T47D (cell line): ENCODE data around the gene CAMSAP1.

Source experiments
- DNase-seq, 2 experiments: peaks; one replicate each; pipeline versions ENCODE4 v3.0.0 to v3.0.0-alpha.2; 2011 to 2012; ENCODE audit warnings: low read depth in 1 of 2, low spot score in 1 of 2
- JUND ChIP-seq: IDR thresholded peaks from 2 replicates; pipeline ENCODE4 v1.6.1; 2012; ENCODE audit warnings: low read depth
- in situ Hi-C: cut with HindIII; loops from 2 replicates; pipeline ENCODE4 v1.10.0; 2016; ENCODE audit warnings: low sequenced_read_pairs, low pct_unique_long_range_greater_than_20kb

The CAMSAP1 gene

DNA sequence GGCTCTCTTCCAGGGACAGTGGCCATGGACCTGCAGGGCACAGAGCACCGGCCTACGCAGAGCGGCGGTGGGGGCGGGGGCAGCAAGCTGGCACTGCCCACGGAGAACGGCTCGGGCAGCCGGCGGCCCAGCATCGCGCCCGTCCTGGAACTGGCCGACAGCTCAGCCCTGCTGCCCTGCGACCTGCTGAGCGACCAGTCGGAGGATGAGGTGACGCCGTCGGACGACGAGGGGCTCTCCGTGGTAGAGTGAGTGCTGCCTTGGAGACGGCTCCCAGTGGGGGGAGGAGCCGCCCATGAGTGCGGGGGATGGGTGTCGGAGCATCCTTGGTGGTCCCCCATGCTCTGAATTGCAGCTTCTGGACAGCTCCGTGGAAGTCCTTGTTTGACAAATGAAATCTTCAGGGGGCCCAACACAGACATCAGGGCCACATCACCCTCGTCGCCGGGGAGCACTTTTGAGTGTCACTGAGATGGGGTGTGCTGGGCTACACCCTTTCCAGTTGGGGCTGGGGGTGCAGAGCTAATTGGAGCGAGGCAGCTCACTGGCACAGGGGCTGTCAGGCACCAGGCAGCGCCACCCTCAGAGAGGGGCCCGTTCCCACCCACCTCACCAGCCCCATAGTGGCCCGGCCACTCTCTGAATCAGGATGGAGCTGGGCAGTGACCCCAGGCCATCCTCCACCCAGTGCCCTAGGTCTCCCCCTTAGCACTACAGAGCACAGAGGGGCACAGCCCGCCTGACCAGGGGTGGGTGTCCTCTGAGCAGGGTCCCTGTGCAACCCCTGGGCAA, 134.4 kb downstream of the CAMSAP1 start:
- DNase-seq, result no peak
- TF ChIP-seq JUND, result no peak
- in situ Hi-C loops, result no loop called here

DNA sequence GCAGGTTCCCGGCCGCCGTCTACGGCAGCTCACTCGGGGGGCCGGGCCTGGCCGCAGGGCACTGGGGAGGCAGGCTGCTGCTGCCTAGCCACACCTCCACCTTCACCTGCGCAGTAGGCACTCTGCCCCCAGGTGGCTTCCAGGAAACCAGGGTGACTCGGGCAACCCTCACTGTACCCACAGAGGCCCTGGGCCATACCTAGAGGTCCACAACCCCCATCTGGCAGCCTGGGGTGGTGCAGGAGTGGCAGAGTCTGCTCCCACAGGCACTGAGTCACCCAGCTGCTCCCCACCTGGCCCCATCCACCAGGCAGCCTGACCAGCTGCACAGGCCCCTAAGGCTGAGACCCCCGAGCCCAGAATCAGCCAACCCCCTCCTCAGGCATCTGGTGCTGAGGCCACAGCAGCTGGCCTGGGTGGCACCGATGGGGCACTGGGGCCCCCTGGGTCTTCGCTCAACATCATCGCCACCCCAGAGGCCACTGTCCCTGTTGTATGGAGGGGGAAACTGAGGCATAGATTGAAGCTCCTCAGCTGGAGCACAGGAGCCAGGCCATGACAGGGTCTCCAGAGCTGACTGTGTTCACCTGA, 135.2 kb downstream of the CAMSAP1 start:
- no peak for TF ChIP-seq JUND
- in situ Hi-C loops, result no loop called here
- DNase-seq, result peak in 1 of 2 experiments; percentile 60

DNA sequence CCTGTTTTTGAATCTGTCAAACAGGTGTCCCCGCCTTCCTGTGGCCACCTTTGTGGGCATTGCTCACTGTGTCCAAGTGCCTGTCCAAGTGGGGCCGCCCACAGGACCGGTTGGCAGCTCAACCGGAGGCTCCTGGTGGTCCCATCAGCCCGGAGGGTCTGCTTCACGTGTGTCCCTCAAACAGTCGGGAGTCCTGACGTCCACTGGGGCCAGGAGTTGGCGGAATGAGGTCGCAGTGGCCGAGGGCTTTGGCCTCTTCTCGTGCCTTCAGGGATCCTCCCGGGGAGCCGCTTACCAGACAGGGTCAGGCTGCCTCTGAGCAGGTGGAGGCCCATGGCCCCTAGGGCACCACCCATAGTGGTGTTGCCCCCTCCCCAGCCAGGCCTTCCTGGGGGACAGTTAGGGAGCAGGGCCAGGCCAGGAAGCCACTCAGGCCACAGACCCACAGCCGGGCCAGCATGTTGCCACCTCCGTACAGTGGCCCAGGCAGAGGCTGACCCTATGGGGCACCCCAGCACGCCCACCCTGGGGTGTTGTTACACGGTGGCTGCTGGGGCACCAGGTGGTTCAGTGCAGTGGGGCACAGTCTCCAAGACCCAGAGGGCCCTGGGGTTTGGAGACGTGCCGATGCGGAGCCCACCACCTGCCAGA, 135.8 kb downstream of the CAMSAP1 start:
- in situ Hi-C loops, result no loop called here
- TF ChIP-seq JUND, result no peak
- DNase-seq, result no peak

DNA sequence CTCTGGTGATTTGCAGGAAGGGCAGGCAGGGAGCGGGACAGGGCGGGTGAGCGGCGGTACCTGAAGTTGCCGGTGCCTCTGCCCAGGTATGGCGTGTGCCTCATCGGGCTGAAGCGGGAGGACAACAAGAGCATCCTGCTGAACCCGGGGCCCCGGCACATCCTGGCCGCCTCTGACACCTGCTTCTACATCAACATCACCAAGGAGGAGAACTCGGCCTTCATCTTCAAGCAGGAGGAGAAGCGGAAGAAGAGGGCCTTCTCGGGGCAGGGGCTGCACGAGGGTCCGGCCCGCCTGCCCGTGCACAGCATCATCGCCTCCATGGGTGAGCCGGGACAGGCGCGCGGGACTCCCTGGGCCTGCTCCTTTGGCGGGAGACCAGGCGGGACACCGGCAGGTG, 136.6 kb downstream of the CAMSAP1 start:
- TF ChIP-seq JUND, result no peak
- no peak for DNase-seq
- in situ Hi-C loops, result no loop called here

DNA sequence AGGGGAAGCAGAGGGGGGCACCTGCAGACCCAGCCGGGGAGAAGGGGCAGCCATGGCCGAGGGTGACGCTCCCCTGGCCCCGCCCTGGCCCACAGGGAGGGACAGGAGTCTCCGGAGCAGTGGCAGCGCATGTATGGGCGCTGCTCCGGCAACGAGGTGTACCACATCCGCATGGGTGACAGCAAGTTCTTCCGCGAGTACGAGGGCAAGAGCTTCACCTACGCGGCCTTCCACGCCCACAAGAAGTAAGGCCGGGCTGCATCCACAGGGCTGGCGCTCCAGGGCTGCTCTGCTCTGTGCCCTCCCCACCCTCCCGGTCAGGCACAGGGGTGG, 137.2 kb downstream of the CAMSAP1 start:
- TF ChIP-seq JUND, result no peak
- in situ Hi-C loops, result no loop called here
- DNase-seq, result no peak

DNA sequence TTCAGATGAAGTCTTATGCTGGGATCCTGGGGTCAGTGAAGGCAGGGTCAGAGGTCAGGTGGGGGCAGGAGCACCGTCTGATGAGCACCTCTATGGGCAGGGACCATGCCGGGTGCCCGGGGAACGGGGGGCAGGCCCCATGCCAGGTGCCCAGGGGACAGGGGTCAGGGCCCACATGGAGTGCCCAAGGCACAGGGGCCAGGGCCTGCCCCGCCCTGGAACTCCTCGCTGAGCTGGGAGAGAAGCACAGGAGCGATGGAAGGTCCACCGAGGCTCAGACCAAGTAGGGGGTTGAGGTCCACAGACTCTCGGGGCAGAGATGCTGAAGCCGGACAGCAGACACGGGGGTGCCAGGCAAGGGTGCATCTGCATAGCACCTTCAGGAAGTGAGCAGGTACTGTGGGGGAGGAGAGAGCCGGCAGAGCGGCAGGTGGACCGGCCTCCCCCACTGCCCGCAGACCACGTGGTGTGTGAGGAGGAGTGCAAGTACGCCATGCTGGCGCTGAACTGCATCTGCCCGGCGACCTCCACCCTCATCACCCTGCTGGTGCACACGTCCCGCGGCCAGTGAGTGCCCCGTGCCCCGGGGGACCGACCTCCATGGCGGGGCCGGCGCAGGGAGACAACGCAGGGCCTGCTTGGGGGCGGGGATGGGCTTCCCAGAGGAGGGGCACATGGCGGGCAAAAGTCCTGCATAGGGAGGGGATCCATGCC, 137.7 kb downstream of the CAMSAP1 start:
- no peak for TF ChIP-seq JUND
- no peak for DNase-seq
- in situ Hi-C loops, result no loop called here

DNA sequence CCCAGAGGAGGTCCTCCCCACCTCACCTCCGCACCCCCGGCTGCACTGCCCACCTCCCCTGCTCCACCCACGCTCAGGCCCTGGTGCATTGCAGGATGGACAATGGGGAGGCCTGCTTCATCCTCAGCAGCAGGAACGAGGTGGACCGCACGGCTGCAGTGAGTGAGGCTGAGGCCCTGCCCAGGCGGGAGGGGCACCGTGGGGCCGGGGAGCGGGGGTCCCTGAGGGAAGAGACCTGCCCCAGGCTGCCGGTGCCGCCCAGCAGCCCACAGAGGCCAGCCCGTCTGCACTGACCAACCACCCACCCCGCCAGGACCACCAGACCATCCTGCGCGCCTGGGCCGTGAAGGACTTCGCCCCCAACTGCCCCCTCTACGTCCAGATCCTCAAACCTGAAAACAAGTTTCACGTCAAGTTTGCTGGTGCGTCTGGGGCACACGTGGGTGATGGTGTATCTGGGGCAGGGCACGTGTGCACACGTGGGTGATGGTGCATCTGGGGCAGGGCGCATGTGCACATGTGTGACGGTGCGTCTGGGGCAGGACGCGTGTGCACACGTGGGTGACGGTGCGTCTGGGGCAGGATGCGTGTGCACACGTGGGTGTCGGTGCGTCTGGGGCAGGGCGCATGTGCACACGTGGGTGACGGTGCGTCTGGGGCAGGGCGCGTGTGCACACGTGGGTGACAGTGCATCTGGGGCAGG, 138.7 kb downstream of the CAMSAP1 start:
- in situ Hi-C loops, result no loop called here
- DNase-seq, result no peak
- TF ChIP-seq JUND, result no peak

DNA sequence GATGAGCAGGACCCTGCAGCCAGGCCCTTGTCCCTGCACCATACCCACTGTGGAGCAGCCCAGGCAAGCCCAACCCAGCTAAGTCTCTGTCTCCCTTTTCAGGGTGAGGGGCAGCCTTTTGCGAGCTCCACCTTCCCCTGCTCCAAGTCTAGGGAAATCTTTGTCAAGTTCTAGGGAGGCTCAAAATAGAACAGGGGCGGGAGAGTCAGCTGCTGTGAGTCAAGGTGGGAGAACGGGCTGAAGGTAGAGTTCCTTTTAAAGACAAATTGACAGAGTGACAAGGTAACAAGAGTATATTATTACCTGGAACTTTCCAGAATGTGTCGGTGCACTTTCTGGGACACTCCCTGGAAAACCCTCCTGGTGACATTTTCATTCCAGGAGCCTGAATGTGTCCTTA, 140.6 kb downstream of the CAMSAP1 start:
- in situ Hi-C loops, result no loop called here
- TF ChIP-seq JUND, result no peak
- no peak for DNase-seq

DNA sequence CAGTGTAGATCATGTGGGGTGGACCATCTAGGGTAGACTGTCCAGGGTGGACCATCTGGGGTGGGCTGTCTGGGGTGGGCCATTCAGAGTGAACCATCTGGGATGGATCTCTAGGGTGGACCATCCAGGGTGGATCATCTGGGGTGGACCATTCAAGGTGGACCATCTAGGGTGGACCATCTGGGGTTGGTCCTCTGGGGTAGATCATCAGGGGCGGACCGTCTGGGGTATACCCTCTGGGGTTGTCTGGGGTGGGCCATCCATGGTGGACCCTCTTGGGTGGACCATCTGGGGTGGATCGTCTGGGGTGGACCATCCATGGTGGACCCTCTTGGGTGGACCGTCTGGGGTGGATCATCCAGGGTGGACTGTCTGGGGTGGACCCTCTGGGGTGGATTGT, 141.1 kb downstream of the CAMSAP1 start:
- no peak for TF ChIP-seq JUND
- in situ Hi-C loops, result no loop called here
- DNase-seq, result peak in 1 of 2 experiments; percentile 16

DNA sequence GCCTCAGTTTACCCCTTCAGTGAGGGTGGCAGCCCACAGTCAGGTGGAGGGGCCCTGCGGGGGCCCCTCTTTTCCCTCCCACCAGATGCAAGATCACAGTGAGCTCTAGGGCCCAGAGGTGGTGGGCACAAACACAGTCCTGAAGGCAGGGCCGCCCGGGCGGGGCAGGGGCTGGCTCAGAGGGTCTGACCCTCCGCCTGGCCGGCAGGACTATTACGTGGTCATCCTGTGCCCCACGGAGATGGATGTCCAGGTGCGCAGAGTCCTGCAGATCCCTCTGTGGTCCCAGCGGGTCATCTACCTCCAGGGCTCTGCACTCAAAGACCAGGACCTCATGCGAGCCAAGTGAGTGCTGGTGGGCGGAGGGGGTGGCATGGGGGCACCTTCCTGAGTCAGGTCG, 141.9 kb downstream of the CAMSAP1 start:
- TF ChIP-seq JUND, result no peak
- DNase-seq, result no peak
- in situ Hi-C loops, result no loop called here

DNA sequence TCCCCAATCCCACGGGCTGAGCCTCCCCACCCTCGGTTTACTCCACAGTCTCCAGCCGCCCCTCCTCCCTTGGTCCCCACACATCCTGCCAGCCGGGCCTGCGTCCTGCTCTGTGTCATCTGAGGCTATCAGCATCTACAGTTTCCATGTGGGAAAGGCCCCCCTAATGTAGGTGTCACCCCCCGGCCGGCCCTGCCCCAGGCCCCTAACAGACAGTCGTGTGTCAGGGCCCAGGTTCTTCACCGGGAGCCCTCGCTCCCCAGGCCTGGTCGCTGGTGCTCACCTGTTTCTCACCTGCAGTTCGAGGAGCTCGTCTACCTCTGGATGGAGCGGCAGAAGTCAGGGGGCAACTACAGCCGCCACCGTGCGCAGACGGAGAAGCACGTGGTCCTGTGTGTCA, 142.6 kb downstream of the CAMSAP1 start:
- TF ChIP-seq JUND, result no peak
- in situ Hi-C loops, result no loop called here
- no peak for DNase-seq

DNA sequence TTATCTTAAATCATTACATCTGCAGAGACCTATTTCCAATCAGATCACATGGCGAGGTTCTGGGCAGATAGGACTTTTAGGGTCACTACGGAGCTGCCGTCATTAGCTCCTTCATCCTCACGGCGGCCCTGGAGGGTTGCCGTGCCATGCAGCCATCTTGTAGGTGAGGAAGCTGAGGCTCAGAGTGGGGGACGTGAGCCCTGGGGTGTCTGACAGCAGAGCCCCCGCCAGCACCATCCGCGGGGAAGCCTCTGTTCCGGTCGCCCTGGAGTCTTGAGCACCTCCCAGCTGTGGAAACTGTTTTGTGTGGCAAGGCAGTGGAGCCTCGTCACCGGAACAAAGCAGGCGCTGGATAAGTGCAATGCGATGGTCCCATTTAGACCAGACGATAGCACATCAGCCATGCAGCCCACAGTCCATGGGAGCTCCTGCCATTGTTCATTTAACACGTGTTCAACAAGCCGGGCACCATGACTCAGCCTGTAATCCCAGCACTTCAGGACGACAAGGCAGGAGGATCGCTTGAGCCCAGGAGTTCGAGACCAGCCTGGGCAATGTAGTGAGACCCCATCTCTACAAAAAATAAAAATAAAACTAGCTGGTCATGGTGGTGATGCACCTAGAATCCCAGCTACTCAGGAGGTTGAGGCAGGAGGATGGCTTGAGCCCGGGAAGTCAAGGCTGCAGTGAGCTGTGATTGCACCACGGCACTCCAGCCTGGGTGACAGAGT, 143.5 kb downstream of the CAMSAP1 start:
- DNase-seq, result no peak
- TF ChIP-seq JUND, result no peak
- in situ Hi-C loops, result no loop called here
